ENCODE results near the gene SMIM35.

DNA sequence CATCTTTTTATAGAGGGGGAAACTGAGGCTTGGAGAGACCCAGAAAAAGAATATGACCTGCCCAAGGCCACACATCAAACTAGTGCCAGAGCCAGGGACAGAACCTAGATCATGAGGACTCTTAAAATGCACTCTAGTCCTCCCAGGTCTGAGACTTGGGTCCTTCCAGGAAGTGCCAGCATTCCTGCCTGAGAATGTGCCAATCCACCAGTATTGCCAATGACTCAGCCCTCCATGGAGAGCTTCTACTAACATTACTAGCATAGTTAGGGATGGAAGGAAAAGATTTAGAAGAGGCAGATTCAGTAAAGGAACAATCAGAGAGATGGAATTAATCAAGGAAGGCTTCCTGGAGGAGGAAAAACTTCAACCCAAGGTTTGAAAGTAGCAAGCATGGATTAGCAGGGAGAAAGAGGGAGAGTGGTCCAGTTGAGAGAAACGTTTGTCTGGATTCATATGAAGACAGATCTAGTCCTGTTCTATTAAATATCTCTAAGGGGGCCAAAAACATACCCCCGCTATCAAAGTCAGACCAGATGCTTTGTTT lies 20.1 kb upstream of the SMIM35 start:
- TF ChIP-seq CTCF (conservative IDR thresholded peaks at IDR 0.05 in 1 of 2, IDR thresholded peaks at IDR 0.05 in 1 of 2; ENCODE audit: low read depth in 1 of 2, low read length in 2 of 2) = no peak
- no peak for TF ChIP-seq EZH2 (IDR thresholded peaks at IDR 0.05; ENCODE audit: low read length, missing control alignments)
